Measurements from ENCODE around the gene AIM2. TPM values are rescaled to one million over a fixed set of nuclear protein-coding genes. Genes with fewer than 3 reads are reported as not detected.

Gene AIM2
- total RNA-seq, 1 donor from 2014 or later, result 0.41 TPM

DNA sequence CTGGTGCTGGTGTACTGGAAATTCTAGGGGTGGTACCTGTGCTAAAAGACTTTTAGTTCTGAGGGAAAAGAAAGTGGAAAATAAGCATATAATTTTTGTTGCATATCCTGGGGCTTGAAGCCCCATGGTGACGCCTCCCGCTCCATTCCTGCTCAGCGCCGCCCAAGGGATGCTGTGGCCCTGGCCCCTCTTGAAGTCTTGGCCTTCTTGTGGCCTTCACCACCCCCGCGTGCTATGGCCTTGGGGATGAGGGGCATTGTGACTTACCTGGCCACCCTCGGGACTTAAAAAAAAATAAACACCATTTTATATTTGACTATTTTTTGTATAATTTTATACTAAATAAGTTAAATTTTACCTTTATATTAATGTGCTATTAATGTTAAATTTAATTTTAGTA lies 51.5 kb downstream of the AIM2 start:
- DNase-seq, result no peak
- no peaks in the 10 kb centered on the region for H3K27me3 ChIP-seq (ENCODE audit: low read depth)
- peaks cover 64% of the 10 kb centered on the region for H3K36me3 ChIP-seq
- H3K4me3 ChIP-seq, result no peak overlapping the region
- peaks cover 18% of the 10 kb centered on the region for H3K9me3 ChIP-seq (replicated peaks)
- no peak overlapping the region for H3K27ac ChIP-seq (replicated peaks)
- TF ChIP-seq, protein P1, sequence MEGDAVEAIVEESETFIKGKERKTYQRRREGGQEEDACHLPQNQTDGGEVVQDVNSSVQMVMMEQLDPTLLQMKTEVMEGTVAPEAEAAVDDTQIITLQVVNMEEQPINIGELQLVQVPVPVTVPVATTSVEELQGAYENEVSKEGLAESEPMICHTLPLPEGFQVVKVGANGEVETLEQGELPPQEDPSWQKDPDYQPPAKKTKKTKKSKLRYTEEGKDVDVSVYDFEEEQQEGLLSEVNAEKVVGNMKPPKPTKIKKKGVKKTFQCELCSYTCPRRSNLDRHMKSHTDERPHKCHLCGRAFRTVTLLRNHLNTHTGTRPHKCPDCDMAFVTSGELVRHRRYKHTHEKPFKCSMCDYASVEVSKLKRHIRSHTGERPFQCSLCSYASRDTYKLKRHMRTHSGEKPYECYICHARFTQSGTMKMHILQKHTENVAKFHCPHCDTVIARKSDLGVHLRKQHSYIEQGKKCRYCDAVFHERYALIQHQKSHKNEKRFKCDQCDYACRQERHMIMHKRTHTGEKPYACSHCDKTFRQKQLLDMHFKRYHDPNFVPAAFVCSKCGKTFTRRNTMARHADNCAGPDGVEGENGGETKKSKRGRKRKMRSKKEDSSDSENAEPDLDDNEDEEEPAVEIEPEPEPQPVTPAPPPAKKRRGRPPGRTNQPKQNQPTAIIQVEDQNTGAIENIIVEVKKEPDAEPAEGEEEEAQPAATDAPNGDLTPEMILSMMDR (IDR thresholded peaks at IDR 0.05; ENCODE audit: borderline replicate concordance), result no peak
- peaks cover 56% of the 10 kb centered on the region for H3K4me1 ChIP-seq
- intact Hi-C loops (cut with micrococcal nuclease), result no loop called here

DNA sequence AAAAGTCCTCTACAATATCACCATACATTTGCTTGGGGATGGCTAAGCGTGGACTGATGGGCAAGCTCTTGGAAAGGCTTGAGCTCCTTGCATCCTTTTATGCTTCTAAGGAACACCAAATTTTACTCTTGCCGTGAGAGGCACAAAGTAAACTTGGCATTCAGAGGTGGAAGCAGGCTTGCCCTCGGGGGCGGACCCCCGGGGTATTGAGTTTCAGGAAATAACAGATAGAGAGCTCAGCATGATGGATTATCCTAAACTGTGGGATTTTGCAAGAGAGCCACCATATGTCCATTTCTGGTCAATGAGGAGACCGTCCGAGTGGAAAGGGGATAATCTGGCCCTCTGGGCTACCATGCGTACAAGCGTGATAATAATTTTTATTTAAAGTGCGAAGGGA lies 52.8 kb downstream of the AIM2 start:
- peaks cover 68% of the 10 kb centered on the region for H3K4me1 ChIP-seq
- no peak for DNase-seq
- no peak overlapping the region for H3K4me3 ChIP-seq
- no peak overlapping the region for H3K27ac ChIP-seq (replicated peaks)
- intact Hi-C loops (cut with micrococcal nuclease), result no loop called here
- peaks cover 67% of the 10 kb centered on the region for H3K36me3 ChIP-seq
- H3K9me3 ChIP-seq (replicated peaks), result peaks cover 5% of the 10 kb centered on the region
- H3K27me3 ChIP-seq (ENCODE audit: low read depth), result no peaks in the 10 kb centered on the region
- TF ChIP-seq, protein P1 (IDR thresholded peaks at IDR 0.05; ENCODE audit: borderline replicate concordance), result no peak

DNA sequence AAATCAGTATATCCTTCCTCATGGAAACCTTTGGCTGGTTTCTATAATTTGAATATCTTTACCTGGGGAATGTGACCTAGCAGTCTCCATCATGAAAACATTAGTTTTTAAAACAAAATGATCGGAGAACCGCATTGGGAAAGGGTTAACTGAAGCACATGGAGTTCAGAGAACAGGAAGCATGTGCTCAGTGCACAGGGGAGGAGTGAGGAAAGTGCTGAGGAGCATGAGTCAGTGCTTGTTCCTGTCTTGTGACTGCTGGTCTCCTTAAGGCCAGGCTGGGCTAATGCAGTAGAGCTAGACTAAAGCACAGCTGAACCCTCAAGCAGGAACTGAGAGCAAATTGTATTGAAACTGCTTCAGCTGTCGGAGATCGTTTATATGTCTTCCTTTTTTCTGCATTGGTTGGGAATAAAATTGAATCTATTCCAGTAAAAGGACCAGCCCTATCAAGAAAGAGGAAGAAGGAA lies 61.1 kb downstream of the AIM2 start:
- Histone ChIP-seq H3K27ac (replicated peaks) (peak overlapping the region; percentile 88), H3K27me3 (ENCODE audit: low read depth) (no peaks in the 10 kb centered on the region), H3K9me3 (replicated peaks) (no peaks in the 10 kb centered on the region), H3K4me3 (peak overlapping the region; percentile 25), H3K4me1 (peaks cover 84% of the 10 kb centered on the region), H3K36me3 (peaks cover 52% of the 10 kb centered on the region)
- intact Hi-C loops (cut with micrococcal nuclease), result no loop called here
- TF ChIP-seq, protein P1 (IDR thresholded peaks at IDR 0.05; ENCODE audit: borderline replicate concordance), result no peak
- peak; percentile 35 for DNase-seq

DNA sequence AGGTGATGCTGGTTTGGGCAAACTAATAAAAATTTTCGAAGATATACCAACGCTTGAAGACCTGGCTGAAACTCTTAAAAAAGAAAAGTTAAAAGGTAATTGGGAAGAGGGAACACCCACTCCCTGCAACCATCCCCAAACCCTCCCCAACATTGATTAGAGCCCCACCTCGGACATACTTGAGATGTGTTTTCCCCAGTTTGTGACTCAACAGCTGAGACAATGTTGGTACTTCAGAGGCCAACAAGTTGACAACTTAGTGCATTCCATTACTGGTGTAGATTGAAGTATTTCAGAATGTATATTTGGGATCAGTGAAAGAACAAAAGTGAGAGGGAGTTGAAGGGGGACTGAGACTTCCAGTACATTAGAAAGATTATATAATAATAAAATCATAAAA lies 61.7 kb downstream of the AIM2 start:
- DNase-seq, result no peak
- TF ChIP-seq, protein P1 (IDR thresholded peaks at IDR 0.05; ENCODE audit: borderline replicate concordance), result no peak
- H3K4me1 ChIP-seq, result peaks cover 79% of the 10 kb centered on the region
- peak overlapping the region; percentile 88 for H3K27ac ChIP-seq (replicated peaks)
- no peaks in the 10 kb centered on the region for H3K9me3 ChIP-seq (replicated peaks)
- H3K27me3 ChIP-seq (ENCODE audit: low read depth), result no peaks in the 10 kb centered on the region
- no peak overlapping the region for H3K4me3 ChIP-seq
- peaks cover 46% of the 10 kb centered on the region for H3K36me3 ChIP-seq
- intact Hi-C loops (cut with micrococcal nuclease), result no loop called here

DNA sequence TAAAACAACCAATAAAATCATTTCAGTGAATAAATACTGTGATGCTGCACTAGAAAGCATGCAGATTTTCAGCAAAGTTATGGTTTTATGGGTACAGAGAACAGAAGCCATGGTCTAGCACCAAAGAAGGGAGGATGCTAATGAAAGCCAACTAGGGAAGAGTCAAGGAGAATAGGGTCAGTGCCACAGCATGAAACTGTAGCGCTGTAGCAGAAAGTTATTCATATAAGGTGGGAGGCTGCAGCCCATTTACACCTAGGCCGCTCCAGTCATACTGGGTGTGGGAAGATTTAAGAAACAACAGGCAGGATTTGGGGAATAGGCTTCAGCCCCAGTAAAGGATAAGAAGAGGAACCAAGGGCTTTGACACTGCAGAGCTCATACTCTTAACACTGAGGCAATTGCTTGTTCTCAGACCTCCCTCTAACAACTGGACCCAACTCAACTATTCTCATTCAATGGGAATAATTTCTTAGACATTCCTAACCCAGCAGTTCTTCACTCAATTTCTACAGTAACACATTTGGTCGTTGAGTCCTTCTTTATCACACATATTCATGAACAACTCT lies 62.5 kb downstream of the AIM2 start:
- Histone ChIP-seq H3K4me3 (peak overlapping the region; percentile 68), H3K4me1 (peaks cover 76% of the 10 kb centered on the region), H3K9me3 (replicated peaks) (no peaks in the 10 kb centered on the region), H3K36me3 (peaks cover 38% of the 10 kb centered on the region), H3K27ac (replicated peaks) (peak overlapping the region; percentile 88), H3K27me3 (ENCODE audit: low read depth) (no peaks in the 10 kb centered on the region)
- TF ChIP-seq, protein P1 (IDR thresholded peaks at IDR 0.05; ENCODE audit: borderline replicate concordance), result no peak
- no peak for DNase-seq
- intact Hi-C loops (cut with micrococcal nuclease), result no loop called here
